ENCODE data around the gene AKAP17A. TPM values are rescaled to one million over a fixed set of nuclear protein-coding genes. Genes with fewer than 3 reads are reported as not detected.

Gene AKAP17A
- total RNA-seq, 1 experiment from 2014 or later: 35.4 TPM

GRCh38 chrX:1599791-1600405, 8.5 kb downstream of the AKAP17A start:
- POLR2A ChIA-PET: no interaction called here
- Histone ChIP-seq H3K36me3 (ENCODE audit: control insufficient read depth in 1 of 2, insufficient read depth in 2 of 2, low read length in 2 of 2) (peaks cover 18 to 39% of the 10 kb centered on the region in 2 experiments; a peak in 2 of 4 replicates), H3K4me1 (ENCODE audit: control insufficient read depth in 1 of 2, insufficient read depth in 2 of 2, low read length in 2 of 2) (no peaks in the 10 kb centered on the region), H4K20me1 (ENCODE audit: insufficient read depth) (no peaks in the 10 kb centered on the region), H3K4me3 (replicated peaks in 1 of 2; ENCODE audit: low read depth in 1 of 2, low read length in 2 of 2) (no peak overlapping the region), H3K9ac (ENCODE audit: low read length) (no peak overlapping the region), H3K4me2 (ENCODE audit: low read length) (no peak overlapping the region), H3K27me3 (ENCODE audit: insufficient read depth, low read length) (no peaks in the 10 kb centered on the region), H3K79me2 (ENCODE audit: insufficient read depth, low read length) (peaks cover 37% of the 10 kb centered on the region), H3K9me3 (ENCODE audit: control insufficient read depth in 1 of 2, insufficient read depth in 1 of 2, low read depth in 1 of 2, low read length in 2 of 2) (no peaks in the 10 kb centered on the region), H3K27ac (ENCODE audit: low read depth, low read length) (no peak overlapping the region), H2AFZ (ENCODE audit: low read depth, low read length, poor library complexity, severe bottlenecking) (no peak overlapping the region), H3K9me2 (ENCODE audit: insufficient read depth) (no peaks in the 10 kb centered on the region)
- intact Hi-C loops (cut with micrococcal nuclease): no loop called here
- TF ChIP-seq REST (IDR thresholded peaks at IDR 0.05; ENCODE audit: low read depth): no peak
- TF ChIP-seq FOSL1 (IDR thresholded peaks at IDR 0.05; ENCODE audit: low read depth): no peak
- no peak for TF ChIP-seq CBX3 (IDR thresholded peaks at IDR 0.05; ENCODE audit: low read depth)
- no peak for TF ChIP-seq ELF1 (IDR thresholded peaks at IDR 0.05; ENCODE audit: borderline replicate concordance, low read depth)
- TF ChIP-seq POLR2AphosphoS5 (IDR thresholded peaks at IDR 0.05; ENCODE audit: low read depth, low read length): no peak
- no peak for TF ChIP-seq EGR1 (IDR thresholded peaks at IDR 0.05; ENCODE audit: low read depth)
- no peak for TF ChIP-seq ZFX (IDR thresholded peaks at IDR 0.05)
- TF ChIP-seq EZH2phosphoT487 (IDR thresholded peaks at IDR 0.05; ENCODE audit: borderline replicate concordance): no peak
- no peak for TF ChIP-seq CTCF (IDR thresholded peaks at IDR 0.05 in 2 of 3, conservative IDR thresholded peaks at IDR 0.05 in 1 of 3; ENCODE audit: borderline replicate concordance in 1 of 3, insufficient read depth in 1 of 3, low read depth in 2 of 3, low read length in 2 of 3)
- no peak for TF ChIP-seq SP1 (IDR thresholded peaks at IDR 0.05; ENCODE audit: low read depth)
- no peak for TF ChIP-seq MAX (IDR thresholded peaks at IDR 0.05)
- no peak for TF ChIP-seq TCF7L2 (IDR thresholded peaks at IDR 0.05; ENCODE audit: borderline replicate concordance, extremely low read depth, insufficient read depth, insufficient read length)
- TF ChIP-seq SIN3A (IDR thresholded peaks at IDR 0.05; ENCODE audit: low read depth): no peak
- RAD21 ChIA-PET (ENCODE audit: low non-redundant PET in 1 of 2, low total read pairs in 2 of 2, uncharacterized antibody in 2 of 2, unreplicated experiment in 2 of 2): no interaction called here
- ATAC-seq (no peak), DNase-seq (ENCODE audit: low read depth, low spot score) (no peak)
- no TSS peak for BruUV-seq (replicated peaks)
- CTCF ChIA-PET: no interaction called here
